HG03439 (cell line): ENCODE data around the gene SHANK3.

Experiments
- ATAC-seq: cut with Tn5 transposase; IDR thresholded peaks from one replicate; pipeline ENCODE4 v1.9.1; 2021; ENCODE audit warnings: mild to moderate bottlenecking, moderate library complexity; ENCODE audit not compliant: unreplicated experiment

SHANK3 gene

DNA sequence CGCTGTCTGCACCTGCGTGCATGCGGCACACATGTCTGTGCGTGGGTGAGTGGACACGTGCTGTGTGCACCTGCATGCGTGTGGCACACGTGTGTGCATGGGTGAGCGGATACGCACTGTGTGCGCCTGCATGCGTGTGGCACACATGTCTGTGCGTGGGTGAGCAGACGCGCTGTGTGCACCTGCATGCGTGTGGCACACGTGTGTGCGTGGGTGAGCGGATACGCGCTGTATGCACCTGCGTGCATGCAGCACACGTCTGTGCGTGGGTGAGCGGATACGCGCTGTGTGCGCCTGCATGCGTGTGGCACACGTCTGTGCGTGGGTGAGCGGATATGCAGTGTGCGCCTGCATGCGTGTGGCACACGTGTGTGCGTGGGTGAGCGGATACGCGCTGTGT, 38.3 kb downstream of the SHANK3 start:
- no peak for ATAC-seq

GRCh38 chr22:50711446-50712340, 39.1 kb downstream of the SHANK3 start:
- ATAC-seq = no peak

DNA sequence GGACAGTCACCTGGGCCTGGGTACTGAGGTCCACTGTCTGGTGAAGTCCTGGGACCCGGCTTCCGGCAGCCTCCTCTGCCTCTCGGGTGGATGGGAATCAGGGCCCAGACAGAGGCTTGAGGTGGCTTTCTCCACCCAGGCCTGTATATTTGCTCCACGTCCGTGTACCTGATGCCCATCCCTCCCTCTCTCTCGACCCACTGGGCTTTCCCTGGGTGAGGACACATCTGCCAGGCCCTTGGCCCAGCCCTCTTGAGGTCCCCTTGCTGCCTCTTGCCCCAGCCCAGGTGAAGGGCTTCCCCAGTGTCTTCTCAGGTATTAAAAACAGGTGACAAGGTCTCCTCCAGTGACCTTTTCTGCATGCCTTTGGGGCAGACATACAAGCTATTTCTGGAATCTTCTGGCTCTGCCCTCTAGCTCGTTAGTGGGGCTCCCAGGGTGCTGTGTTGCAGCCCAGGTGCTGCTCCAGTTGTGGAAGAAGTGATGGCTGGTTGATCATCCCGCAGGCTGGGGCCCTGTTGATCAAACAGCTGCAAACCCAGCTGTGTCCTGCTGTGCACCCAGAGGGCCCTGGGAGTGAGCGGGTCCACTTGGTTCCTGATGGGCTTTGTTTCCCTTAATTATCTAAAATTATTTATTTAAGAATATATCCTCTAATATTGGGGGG, 39.9 kb downstream of the SHANK3 start:
- ATAC-seq = no peak

GRCh38 chr22:50713008-50713385, 40.4 kb downstream of the SHANK3 start:
- ATAC-seq = no peak

- ATAC-seq = no peak
Measured at GRCh38 chr22:50713571-50714056, 41.0 kb downstream of the SHANK3 start.

DNA sequence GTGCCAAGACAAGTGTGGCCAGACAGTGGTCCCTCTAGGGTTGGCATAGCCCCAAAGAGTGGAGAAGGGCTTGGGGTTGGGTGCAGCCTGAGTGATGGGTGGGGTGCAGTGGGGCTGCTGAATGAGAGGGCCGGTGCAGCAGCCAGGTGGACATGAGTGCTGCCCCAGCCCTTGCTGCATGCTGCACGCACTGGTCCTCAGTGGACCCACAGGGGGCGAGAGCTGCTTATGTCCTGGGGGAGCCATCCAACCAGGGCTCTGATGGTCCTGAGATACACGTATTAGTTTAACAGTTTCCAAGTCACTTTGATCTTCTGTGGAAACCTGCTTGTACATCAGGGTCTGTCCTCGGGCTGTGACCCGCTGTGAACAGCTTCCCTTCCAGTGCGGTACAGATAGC, 41.5 kb downstream of the SHANK3 start:
- ATAC-seq = no peak

- no peak for ATAC-seq
Measured at GRCh38 chr22:50714631-50715179, 42.1 kb downstream of the SHANK3 start.

- ATAC-seq = no peak
Measured at GRCh38 chr22:50715250-50715649, 42.6 kb downstream of the SHANK3 start.

- no peak for ATAC-seq
Measured at GRCh38 chr22:50715776-50716175, 43.2 kb downstream of the SHANK3 start.

DNA sequence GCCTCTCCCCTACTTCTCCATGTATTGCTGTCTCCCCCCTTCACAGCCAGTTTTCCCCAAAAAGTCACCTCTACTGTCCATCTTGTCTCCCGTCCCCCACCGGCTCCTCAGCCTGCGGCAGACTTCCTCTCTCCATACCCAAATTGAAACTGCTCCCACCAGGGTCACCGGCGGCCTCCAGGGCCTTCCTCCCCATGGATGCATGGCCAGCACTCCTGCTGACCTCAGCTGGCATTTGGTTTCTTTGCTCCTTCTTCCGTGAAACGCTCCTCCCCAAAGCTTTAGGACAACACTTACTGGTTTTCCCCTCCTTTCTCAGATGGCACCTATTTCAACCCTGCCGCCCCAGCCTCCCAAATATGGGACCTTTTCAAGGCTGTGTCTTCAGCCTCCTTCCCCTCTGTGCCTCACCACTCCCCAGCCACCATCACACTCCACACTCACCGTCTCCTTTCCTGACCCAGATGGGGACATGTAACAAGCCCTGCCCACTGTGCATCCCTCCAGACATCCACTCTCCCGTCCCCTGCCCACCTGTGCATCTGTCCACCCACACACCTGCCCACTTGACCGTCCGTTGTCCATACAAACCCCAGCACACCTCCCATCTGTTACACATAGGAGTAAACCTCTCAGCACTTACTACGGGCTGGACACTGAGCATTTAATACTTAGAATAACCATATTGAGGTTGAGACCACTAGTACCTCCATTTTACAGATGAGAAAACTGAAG, 43.8 kb downstream of the SHANK3 start:
- ATAC-seq = no peak

GRCh38 chr22:50717709-50718351, 45.2 kb downstream of the SHANK3 start:
- ATAC-seq = no peak

GRCh38 chr22:50718352-50718709, 45.7 kb downstream of the SHANK3 start:
- no peak for ATAC-seq

GRCh38 chr22:50719814-50720300, 47.2 kb downstream of the SHANK3 start:
- ATAC-seq = no peak

GRCh38 chr22:50720301-50721256, 48.0 kb downstream of the SHANK3 start:
- ATAC-seq = no peak

GRCh38 chr22:50721257-50721844, 48.7 kb downstream of the SHANK3 start:
- no peak for ATAC-seq

DNA sequence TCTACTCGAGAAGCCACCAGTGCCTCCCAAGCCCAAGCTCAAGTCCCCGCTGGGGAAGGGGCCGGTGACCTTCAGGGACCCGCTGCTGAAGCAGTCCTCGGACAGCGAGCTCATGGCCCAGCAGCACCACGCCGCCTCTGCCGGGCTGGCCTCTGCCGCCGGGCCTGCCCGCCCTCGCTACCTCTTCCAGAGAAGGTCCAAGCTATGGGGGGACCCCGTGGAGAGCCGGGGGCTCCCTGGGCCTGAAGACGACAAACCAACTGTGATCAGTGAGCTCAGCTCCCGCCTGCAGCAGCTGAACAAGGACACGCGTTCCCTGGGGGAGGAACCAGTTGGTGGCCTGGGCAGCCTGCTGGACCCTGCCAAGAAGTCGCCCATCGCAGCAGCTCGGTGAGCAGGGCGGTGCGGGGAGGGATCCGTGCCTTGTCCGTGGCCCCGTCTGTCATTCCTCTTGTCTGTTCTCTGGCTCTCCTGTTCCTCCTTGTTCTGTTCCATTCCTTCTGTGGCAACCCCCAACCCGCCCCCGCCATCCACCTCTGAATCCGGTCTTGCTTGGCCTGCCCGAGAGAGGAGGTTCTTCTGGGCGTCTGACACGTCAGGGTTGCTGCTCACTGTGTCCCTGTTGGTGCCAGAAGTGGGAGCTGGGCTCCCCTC, 49.6 kb downstream of the SHANK3 start:
- no peak for ATAC-seq
